Natural killer cell (primary cell): ENCODE results near the gene CTIF. TPM values are rescaled to one million over a fixed set of nuclear protein-coding genes. Genes with fewer than 3 reads are reported as not detected.

Experiments
- ATAC-seq, 3 donors: fragments of 150-1000 bp in 2 of 3; fragments of 200-7000 bp in 1 of 3; cut with Tn5 transposase; 1 replicate in 1 of 3; 2 replicates in 2 of 3; pipeline ENCODE4 v1.10.0; 2021; ENCODE audit warnings: mild to moderate bottlenecking in 2 of 3, moderate library complexity in 2 of 3
- DNase-seq, 2 donors: peaks; one replicate each; pipeline versions ENCODE4 v3.0.0 to v3.0.0-alpha.2; 2013 to 2021; ENCODE audit warnings: mixed read lengths in 1 of 2
- H3K27ac ChIP-seq: one replicate; pipeline ENCODE4 v1.5.1; 2013; ENCODE audit warnings: mild to moderate bottlenecking, low read length
- H3K27me3 ChIP-seq: one replicate; pipeline ENCODE4 v1.6.1; 2013; ENCODE audit warnings: low read length; ENCODE audit not compliant: control insufficient read depth, insufficient read depth
- H3K36me3 ChIP-seq: one replicate; pipeline ENCODE4 v1.6.1; 2013; ENCODE audit warnings: low read length; ENCODE audit not compliant: control insufficient read depth, insufficient read depth
- H3K4me1 ChIP-seq: one replicate; pipeline ENCODE4 v1.6.1; 2013; ENCODE audit warnings: low read length; ENCODE audit not compliant: control insufficient read depth, insufficient read depth
- H3K4me3 ChIP-seq: one replicate; pipeline ENCODE4 v1.5.1; 2013; ENCODE audit warnings: low read length
- H3K9me3 ChIP-seq: one replicate; pipeline ENCODE4 v1.6.1; 2013; ENCODE audit warnings: low read length; ENCODE audit not compliant: control insufficient read depth, insufficient read depth
- H3K27ac Mint-ChIP-seq, 2 donors: one replicate each; pipeline ENCODE4 v1.8.0; 2022; ENCODE audit warnings: mild to moderate bottlenecking in 2 of 2, mixed read lengths in 2 of 2, moderate library complexity in 1 of 2
- H3K27me3 Mint-ChIP-seq, 2 donors: one replicate each; pipeline ENCODE4 v1.8.0; 2022; ENCODE audit warnings: low read depth in 2 of 2, mixed read lengths in 2 of 2
- H3K36me3 Mint-ChIP-seq: one replicate; pipeline ENCODE4 v1.8.0; 2022; ENCODE audit warnings: mixed read lengths
- H3K4me1 Mint-ChIP-seq, 2 donors: one replicate each; pipeline ENCODE4 v1.8.0; 2022; ENCODE audit warnings: mixed read lengths in 2 of 2
- H3K4me3 Mint-ChIP-seq: one replicate; pipeline ENCODE4 v1.8.0; 2022; ENCODE audit warnings: mild to moderate bottlenecking, moderate library complexity, mixed read lengths
- H3K9me3 Mint-ChIP-seq, 2 donors: one replicate each; pipeline ENCODE4 v1.8.0; 2022; ENCODE audit warnings: mixed read lengths in 2 of 2
- WGBS: methylation state at CpG from one replicate; pipeline ENCODE4 v1.1.7; 2013; ENCODE audit warnings: missing lambda C conversion rate; ENCODE audit not compliant: insufficient coverage; 5-methylcytosine and 5-hydroxymethylcytosine counted together
- intact Hi-C: fragments of 100-400 bp; cut with micrococcal nuclease; formaldehyde crosslinking; loops from one replicate; pipeline ENCODE4 v1.14.2; 2022
- total RNA-seq, 4 donors: library from RNA; stranded (reverse); fragments of 120-200 nt in 1 of 4; gene quantifications; one replicate each; pipeline versions ENCODE4 v1.2.3 to v1.2.4, GENCODE V29; 2013 to 2022
- TF ChIP-seq, protein P1 (sequence below): fragments of 200-600 bp; IDR thresholded peaks from one replicate; pipeline ENCODE4 v1.8.0; 2022; ENCODE audit warnings: antibody characterized with exemption

The CTIF gene
- total RNA-seq, 3 donors from 2014 or later (not counting 1 experiment from before 2014, with no cell fraction given), result 6.9 to 10.2 (median 8.2) TPM

DNA sequence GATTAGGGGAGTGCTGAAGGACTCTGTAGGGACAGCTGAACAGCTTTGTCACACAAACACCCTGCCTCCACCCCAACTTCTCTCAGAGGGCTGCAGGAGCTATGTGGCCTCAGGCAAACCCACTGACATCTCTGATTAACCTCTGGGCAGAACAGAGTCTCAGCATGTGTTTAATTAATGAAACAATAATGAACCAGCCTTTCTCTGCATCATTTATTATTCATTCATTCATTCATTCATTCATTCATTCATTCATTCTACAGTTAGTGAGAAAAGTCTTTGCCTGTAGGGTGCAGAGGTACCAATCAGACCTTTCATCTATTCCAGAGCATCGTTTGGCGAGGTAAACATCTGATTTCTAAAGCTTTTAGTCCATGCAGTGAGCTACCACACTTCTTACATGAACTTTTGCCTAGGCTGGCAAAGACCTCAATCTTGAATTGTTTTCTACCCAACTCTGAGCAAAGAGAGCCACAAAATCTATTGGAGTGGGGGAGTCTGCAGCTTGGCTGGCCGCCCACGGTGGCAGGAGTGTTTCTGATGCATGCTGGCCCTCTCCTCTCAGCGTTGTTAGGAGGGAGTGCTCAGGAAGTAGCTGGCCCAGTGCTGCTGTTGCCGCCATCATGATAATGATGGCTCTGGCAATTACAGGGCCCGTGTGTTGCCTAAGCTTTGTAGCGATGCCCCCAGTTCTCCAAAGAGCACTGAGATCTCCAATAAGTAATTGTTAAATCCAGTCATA lies 213.1 kb downstream of the CTIF start:
- ATAC-seq (no peak), DNase-seq (no peak)
- no peaks in the 10 kb centered on the region for H3K36me3 Mint-ChIP-seq
- no peaks in the 10 kb centered on the region for H3K27me3 ChIP-seq
- H3K27me3 Mint-ChIP-seq, result no peaks in the 10 kb centered on the region
- TF ChIP-seq, protein P1, sequence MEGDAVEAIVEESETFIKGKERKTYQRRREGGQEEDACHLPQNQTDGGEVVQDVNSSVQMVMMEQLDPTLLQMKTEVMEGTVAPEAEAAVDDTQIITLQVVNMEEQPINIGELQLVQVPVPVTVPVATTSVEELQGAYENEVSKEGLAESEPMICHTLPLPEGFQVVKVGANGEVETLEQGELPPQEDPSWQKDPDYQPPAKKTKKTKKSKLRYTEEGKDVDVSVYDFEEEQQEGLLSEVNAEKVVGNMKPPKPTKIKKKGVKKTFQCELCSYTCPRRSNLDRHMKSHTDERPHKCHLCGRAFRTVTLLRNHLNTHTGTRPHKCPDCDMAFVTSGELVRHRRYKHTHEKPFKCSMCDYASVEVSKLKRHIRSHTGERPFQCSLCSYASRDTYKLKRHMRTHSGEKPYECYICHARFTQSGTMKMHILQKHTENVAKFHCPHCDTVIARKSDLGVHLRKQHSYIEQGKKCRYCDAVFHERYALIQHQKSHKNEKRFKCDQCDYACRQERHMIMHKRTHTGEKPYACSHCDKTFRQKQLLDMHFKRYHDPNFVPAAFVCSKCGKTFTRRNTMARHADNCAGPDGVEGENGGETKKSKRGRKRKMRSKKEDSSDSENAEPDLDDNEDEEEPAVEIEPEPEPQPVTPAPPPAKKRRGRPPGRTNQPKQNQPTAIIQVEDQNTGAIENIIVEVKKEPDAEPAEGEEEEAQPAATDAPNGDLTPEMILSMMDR, result no peak
- H3K9me3 ChIP-seq, result no peaks in the 10 kb centered on the region
- H3K4me3 ChIP-seq, result no peak overlapping the region
- no peak overlapping the region for H3K27ac ChIP-seq
- H3K9me3 Mint-ChIP-seq, result no peaks in the 10 kb centered on the region
- peaks cover 0 to 7% of the 10 kb centered on the region in 2 donors for H3K4me1 Mint-ChIP-seq
- H3K36me3 ChIP-seq, result no peaks in the 10 kb centered on the region
- no peak overlapping the region for H3K27ac Mint-ChIP-seq
- 84% methylated on average over 8 of the region's 8 CpGs for WGBS
- H3K4me1 ChIP-seq, result no peaks in the 10 kb centered on the region
- H3K4me3 Mint-ChIP-seq, result no peak overlapping the region
- intact Hi-C loops, result no loop called here

- H3K27me3 ChIP-seq, result no peaks in the 10 kb centered on the region
- TF ChIP-seq, protein P1, result no peak
- Mint-ChIP-seq H3K36me3 (no peaks in the 10 kb centered on the region), H3K27ac (no peak overlapping the region), H3K4me3 (no peak overlapping the region), H3K4me1 (peaks cover 0 to 7% of the 10 kb centered on the region in 2 donors), H3K9me3 (no peaks in the 10 kb centered on the region), H3K27me3 (no peaks in the 10 kb centered on the region)
- no peaks in the 10 kb centered on the region for H3K4me1 ChIP-seq
- 94% methylated on average over 8 of the region's 8 CpGs for WGBS
- H3K27ac ChIP-seq, result no peak overlapping the region
- H3K4me3 ChIP-seq, result no peak overlapping the region
- DNase-seq, result no peak
- intact Hi-C loops, result no loop called here
- no peak for ATAC-seq
- H3K9me3 ChIP-seq, result no peaks in the 10 kb centered on the region
- no peaks in the 10 kb centered on the region for H3K36me3 ChIP-seq
Observed at GRCh38 chr18:48752478-48752877, 213.6 kb downstream of the CTIF start.

GRCh38 chr18:48752928-48753327 lies 214.1 kb downstream of the CTIF start:
- Mint-ChIP-seq H3K9me3 (no peaks in the 10 kb centered on the region), H3K36me3 (no peaks in the 10 kb centered on the region), H3K4me1 (peaks cover 0 to 7% of the 10 kb centered on the region in 2 donors), H3K27ac (no peak overlapping the region), H3K4me3 (no peak overlapping the region), H3K27me3 (no peaks in the 10 kb centered on the region)
- Histone ChIP-seq H3K27me3 (no peaks in the 10 kb centered on the region), H3K4me3 (no peak overlapping the region), H3K4me1 (no peaks in the 10 kb centered on the region), H3K36me3 (no peaks in the 10 kb centered on the region), H3K9me3 (no peaks in the 10 kb centered on the region), H3K27ac (no peak overlapping the region)
- TF ChIP-seq, protein P1, result no peak
- DNase-seq (no peak), ATAC-seq (no peak)
- 94% methylated on average over 8 of the region's 8 CpGs for WGBS
- intact Hi-C loops, result no loop called here

DNA sequence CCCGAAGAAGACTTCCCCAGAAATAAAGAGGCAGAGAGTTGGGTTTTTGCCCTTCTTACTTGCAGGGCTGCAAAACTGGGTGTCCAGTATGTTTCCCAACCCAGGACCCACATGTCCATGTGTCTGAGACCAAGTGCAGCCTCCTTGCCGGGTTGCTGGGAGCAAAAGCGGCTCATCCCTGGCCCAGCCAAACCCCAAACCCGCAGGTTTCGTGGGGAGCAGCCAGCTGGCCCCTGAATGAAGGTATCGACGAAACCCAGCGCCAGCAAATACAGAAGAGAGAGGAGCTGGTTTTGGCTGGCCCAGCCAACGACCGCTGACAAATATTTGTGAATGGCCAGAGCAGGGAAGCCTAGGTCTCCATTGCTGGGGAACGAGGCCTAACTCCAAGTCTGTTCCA lies 214.9 kb downstream of the CTIF start:
- Histone ChIP-seq H3K27me3 (no peaks in the 10 kb centered on the region), H3K9me3 (no peaks in the 10 kb centered on the region), H3K4me1 (no peaks in the 10 kb centered on the region), H3K27ac (no peak overlapping the region), H3K4me3 (no peak overlapping the region), H3K36me3 (no peaks in the 10 kb centered on the region)
- Mint-ChIP-seq H3K27ac (no peak overlapping the region), H3K27me3 (no peaks in the 10 kb centered on the region), H3K36me3 (no peaks in the 10 kb centered on the region), H3K4me3 (no peak overlapping the region), H3K4me1 (peaks cover 0 to 7% of the 10 kb centered on the region in 2 donors), H3K9me3 (no peaks in the 10 kb centered on the region)
- TF ChIP-seq, protein P1, result no peak
- intact Hi-C loops, result no loop called here
- no peak for DNase-seq
- 94% methylated on average over 11 of the region's 11 CpGs for WGBS
- no peak for ATAC-seq
